Stimulated activated naive CD4-positive, alpha-beta T cell (primary cell): ENCODE results near the gene SERPINB10.

Source experiments
- DNase-seq, 6 experiments: peaks; one replicate each; lab custom pipeline; 2025; lab: John Stamatoyannopoulos, UW

SERPINB10 gene

DNA sequence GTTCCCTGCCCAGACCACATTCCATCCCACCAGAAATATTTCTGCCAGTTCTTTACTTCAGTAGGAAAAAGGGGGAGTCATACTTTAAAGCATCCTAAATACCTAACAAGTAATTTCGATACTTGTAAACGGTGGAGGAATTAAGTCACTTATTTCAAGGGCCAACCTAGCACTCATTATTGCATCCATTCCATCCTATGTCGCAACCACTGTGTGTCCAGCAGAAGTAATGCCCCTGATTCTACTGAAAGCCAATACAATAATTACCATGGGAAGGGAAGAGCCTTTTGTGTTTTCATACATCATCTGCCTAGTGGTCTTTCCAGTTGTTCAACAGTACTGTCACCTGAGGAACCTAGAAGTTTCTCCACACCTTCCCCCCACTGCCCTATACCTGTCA, 74.6 kb downstream of the SERPINB10 start:
- DNase-seq, result no peak
